GM12891 (cell line): Measurements from ENCODE around the gene TRAF6.
"Not testable (repeated sequence)": the region's sequence is repeated elsewhere in the genome, so short reads cannot be mapped to it uniquely, and the experiment has no call there.

Experiments
- DNase-seq: peaks from one replicate; pipeline ENCODE4 v3.0.0; 2011; ENCODE audit warnings: low spot score; ENCODE audit not compliant: insufficient read length
- FAIRE-seq: peaks from 2 replicates; lab custom pipeline; 2011; peaks lifted over from hg19 to GRCh38; lab: Jason Lieb, UNC
- PAX5 ChIP-seq: IDR thresholded peaks from 2 replicates; pipeline ENCODE4 v1.6.1; 2011; ENCODE audit warnings: low read length, moderate library complexity, mild to moderate bottlenecking; ENCODE audit not compliant: insufficient read depth, severe bottlenecking
- POLR2A ChIP-seq: IDR thresholded peaks from 2 replicates; pipeline ENCODE4 v1.6.1; 2011; ENCODE audit warnings: low read depth, low read length, control low read depth
- POLR2AphosphoS5 ChIP-seq: IDR thresholded peaks from 2 replicates; pipeline ENCODE4 v1.6.1; 2011; ENCODE audit warnings: low read depth, low read length, control low read depth
- POU2F2 ChIP-seq: IDR thresholded peaks from 2 replicates; pipeline ENCODE4 v1.6.1; 2011; ENCODE audit warnings: low read depth, mild to moderate bottlenecking, control low read depth, low read length, moderate library complexity
- SPI1 ChIP-seq: IDR thresholded peaks from 2 replicates; pipeline ENCODE4 v1.6.1; 2011; ENCODE audit warnings: low read depth, low read length, control low read depth
- TAF1 ChIP-seq: IDR thresholded peaks from 2 replicates; pipeline ENCODE4 v1.6.1; 2011; ENCODE audit warnings: low read depth, low read length, control low read depth

TRAF6 gene

DNA sequence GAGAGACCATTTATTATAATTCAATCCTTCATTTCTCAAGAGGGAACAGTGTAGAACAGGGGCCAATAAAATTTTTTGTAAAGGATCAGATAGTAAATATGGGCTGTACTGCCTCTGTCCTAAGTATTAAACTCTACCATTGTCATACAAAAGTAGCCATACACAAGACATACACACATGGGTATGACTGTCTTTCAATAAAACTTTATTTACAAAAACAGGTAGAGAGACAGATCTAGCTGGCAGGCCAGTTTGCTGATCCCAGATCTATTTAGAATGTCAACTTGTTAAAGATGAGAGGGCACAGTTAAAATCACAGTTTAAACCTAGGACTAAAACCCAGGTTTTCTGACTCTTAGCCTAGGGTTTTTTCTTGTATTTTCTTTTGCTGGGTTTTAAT lies 16.7 kb downstream of the TRAF6 start:
- FAIRE-seq (peak; percentile 28), DNase-seq (no peak)
- TF ChIP-seq POLR2AphosphoS5: no peak
- TF ChIP-seq POU2F2: no peak
- TF ChIP-seq SPI1: no peak
- no peak for TF ChIP-seq PAX5
- no peak for TF ChIP-seq TAF1
- TF ChIP-seq POLR2A: no peak

DNA sequence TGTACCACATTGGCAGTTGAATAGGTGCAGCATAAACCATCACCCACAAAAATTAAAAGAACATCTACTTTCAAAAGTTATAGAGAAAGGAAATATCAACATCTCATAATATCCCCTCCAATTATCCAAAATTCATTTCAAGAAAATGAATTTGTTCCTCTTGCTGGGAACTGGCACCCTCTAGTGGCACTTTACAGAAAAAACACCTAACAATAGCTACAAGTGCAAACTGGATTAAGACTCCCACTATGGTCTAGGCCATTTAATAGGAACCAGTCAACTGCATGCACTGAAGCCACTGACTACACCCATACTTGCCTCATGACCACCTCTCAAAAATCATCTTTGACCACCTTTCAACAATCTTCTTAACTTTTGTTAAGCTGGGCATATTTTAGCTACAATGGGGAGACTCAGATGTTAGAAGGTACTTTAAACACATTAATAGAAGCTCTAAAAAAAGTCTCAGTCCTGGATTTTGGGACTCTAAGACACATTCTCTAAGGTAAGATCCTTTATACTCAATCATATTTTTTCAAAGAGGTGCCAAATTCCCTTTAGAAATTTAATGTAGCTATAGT lies 17.3 kb downstream of the TRAF6 start:
- FAIRE-seq: peak; percentile 33
- no peak for TF ChIP-seq TAF1
- no peak for TF ChIP-seq PAX5
- TF ChIP-seq POU2F2: no peak
- DNase-seq: no peak

DNA sequence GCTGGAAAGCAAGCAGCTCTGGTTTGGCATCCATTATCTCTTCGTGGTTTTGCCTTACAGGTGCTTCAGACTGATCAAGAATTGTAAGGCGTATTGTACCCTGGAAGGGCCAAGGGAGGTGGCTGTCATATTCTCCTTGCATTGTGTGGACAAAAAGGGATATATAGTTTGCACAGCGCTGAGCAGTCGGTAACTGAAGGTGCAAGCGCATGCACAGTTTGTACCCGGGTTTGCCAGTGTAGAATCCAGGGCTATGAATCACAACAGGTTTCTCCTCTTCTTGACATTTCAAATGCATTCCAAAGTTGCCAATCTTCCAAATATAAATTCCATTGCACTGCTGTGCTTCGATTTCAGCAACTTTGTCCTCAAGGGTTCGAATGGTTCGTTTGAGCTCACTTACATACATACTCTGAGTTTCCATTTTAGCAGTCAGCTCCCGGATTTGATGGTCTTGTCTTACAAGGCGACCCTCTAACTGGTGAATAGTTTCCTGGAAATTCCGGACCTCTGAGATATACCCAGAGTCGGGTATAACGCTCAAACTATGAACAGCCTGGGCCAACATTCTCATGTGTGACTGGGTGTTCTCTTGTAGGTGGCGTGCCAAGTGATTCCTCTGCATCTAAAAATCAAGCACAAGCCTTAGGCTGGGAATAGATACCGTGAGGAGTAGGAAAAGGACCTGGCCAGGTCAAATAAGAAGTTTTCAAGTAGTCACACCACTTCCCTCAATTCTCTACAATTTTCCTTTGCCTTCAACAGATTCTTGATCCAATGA lies 19.9 kb downstream of the TRAF6 start:
- FAIRE-seq (no peak), DNase-seq (no peak)
- no peak for TF ChIP-seq PAX5
- TF ChIP-seq POLR2A: no peak
- no peak for TF ChIP-seq POU2F2
- TF ChIP-seq SPI1: no peak
- no peak for TF ChIP-seq TAF1
- no peak for TF ChIP-seq POLR2AphosphoS5

DNA sequence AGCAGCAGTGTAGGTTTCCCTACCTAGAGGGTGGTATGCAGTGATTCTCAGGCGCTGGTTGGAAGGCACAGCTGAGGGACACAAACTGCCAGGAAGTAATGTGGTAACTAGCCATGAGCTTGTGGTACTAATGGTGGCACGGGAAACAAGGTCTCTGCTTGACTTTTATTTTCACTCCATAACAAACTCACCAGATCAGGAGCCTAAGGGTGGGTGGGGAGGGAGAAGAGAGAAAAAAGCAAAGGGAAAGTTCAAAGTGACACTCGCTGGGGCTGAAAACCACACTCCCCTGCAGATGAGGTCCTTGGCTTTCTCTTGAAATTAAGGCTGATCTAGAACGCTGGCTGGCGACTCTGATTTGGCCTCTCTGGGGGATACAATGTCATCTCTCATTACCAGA lies 22.0 kb downstream of the TRAF6 start:
- TF ChIP-seq TAF1: no peak
- TF ChIP-seq PAX5: no peak
- no peak for TF ChIP-seq POLR2AphosphoS5
- TF ChIP-seq POLR2A: no peak
- peak; percentile 50 for FAIRE-seq
- no peak for DNase-seq

DNA sequence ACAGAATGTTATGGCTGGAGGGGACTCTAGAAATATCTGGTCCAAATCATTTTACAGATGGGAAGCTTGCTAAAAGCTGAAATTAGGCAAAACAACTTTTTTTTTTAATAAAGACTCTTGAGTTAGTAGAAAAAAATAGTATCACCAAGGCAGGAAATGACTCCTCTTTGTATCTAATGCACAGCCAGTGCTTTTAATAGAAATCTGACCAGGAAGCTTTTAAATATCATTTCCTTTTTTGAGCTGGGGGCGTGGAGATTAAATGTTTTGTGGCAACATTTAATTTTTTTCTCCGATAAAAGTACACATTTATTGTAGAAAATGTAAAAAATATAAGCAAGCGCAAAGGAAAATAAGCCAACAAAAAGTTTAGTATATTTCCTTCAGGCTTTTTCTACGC lies 22.5 kb downstream of the TRAF6 start:
- no peak for DNase-seq
- no peak for FAIRE-seq
- TF ChIP-seq TAF1 (no peak), POLR2AphosphoS5 (no peak), POU2F2 (no peak), POLR2A (no peak), PAX5 (no peak), SPI1 (no peak)

DNA sequence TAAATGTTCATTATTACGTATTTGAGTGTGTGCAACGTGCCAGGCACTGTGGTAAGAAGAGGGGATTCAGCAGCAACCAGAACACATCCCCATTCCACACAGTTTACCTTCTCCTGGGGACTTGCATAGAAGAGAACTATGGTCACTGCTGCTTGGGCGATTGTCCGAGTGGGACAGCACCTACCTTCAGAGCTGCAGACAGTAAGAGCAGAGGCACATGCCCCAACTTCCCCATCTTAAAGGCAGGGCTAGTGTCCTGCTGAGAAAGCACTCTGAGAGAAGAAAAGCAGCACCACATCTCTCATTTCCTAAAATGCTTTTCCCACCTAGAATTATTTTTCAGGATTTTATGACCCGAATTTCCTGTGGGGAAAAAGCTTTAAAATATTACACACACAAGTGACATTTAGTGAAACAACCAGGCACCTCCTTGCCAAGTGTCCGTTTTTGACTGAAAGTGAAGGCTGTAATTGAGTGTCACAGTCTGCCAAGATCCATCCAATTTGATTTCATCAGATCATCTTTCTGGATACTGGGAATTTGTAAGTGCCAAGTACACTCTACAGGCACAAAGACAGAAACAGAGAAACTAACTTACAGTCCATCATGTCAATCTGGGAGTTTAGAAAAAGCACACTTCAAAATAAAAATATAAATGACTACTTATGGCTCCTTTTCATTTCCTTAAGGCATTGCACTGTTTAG lies 24.6 kb downstream of the TRAF6 start:
- TF ChIP-seq POU2F2: no peak
- no peak for TF ChIP-seq SPI1
- TF ChIP-seq POLR2A: no peak
- TF ChIP-seq TAF1: no peak
- no peak for TF ChIP-seq POLR2AphosphoS5
- no peak for TF ChIP-seq PAX5
- no peak for DNase-seq
- FAIRE-seq: no peak

DNA sequence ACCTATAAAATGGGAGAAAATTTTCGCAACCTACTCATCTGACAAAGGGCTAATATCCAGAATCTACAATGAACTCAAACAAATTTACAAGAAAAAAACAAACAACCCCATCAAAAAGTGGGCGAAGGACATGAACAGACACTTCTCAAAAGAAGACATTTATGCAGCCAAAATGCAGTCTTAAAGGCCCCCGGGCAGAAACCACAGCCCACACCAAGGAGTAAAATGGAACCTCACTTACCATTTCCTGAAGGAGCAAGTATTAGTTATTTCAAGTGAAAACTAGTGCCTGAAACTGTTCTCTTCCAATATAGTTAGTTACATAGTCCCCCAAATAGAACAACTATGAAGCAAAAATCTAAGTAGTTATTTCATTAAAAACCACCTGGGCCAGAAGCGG lies 27.0 kb downstream of the TRAF6 start:
- not testable (repeated sequence) for FAIRE-seq, DNase-seq

DNA sequence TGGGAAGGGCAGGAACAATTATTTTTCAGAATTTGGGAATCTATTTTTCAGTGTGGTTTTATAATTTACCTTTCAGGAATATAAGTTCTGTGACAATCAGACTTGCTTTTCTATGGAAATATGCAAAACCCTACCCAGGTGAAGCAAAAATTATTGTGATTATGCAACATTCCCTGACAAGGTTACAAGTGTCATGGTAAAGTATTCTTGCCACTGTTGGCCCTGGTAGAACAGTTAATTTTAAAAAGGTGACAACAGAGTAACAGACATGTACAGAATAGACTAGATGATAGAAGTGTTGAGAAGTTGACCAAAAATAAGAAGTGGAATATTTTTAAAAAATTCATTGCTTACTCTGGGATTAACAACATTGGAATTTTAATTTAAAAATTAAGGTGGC lies 29.2 kb downstream of the TRAF6 start:
- DNase-seq: no peak
- no peak for TF ChIP-seq TAF1
- no peak for TF ChIP-seq POU2F2
- TF ChIP-seq SPI1: no peak
- TF ChIP-seq POLR2A: no peak
- no peak for TF ChIP-seq POLR2AphosphoS5
- TF ChIP-seq PAX5: no peak
- FAIRE-seq: no peak

DNA sequence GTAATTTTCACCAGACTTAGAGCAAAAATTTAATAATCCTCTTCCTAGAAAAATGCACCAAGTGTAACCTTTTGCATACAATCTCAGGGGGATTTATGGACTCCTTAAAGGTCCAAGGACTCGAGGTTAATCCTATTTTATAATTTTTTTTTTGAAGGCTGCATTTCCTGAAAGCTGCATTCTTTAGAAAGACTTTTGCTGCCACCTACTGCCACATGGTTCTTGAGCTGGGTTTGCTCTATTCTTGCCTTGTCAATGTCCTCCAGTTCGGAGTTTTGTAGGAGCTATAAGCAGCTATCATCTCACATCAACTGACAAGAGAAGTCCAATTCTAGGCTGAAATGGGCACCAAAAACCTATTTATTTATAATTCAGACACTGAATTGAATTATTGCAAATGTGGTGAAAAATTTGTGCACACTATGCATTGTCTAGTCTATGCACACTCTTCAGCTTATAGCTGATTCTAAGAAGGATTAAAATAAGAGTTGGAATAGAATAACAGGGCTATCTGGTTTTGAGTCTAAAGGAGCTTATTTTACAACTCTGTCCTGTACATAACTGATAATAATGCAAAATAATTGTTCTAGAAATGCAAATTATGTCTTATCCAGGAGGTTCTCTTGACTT lies 31.3 kb downstream of the TRAF6 start:
- DNase-seq: no peak
- no peak for FAIRE-seq

DNA sequence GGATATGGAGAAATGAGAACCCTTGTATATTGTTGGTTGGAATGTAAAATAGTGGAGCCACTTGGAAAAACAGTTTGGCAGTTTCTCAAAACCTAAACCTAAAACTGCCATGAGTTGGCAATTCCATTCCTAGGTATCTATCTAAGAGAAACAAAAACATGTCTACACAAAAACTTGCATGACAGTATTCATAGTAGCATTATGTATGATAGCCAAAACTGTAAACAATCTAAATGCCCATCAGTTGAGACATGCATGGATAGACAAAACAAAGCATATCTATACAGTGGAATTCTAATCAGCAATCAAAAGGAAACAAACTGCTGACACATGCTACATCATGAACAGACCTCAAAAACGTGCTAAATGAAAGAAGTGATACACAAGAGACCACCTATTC lies 34.9 kb downstream of the TRAF6 start:
- no peak for FAIRE-seq

More for the DNA sequence above, 31.3 kb downstream of the TRAF6 start:
- TF ChIP-seq TAF1 (no peak), POU2F2 (no peak), POLR2AphosphoS5 (no peak), SPI1 (no peak), PAX5 (no peak), POLR2A (no peak)

More for the DNA sequence above, 34.9 kb downstream of the TRAF6 start:
- DNase-seq: no peak
- no peak for TF ChIP-seq PAX5
